Progenitor cell of endocrine pancreas (in vitro differentiated cells): ENCODE data around the gene PTCH1. TPM values are rescaled to one million over a fixed set of nuclear protein-coding genes. Genes with fewer than 3 reads are reported as not detected.

Source experiments
- DNase-seq: peaks from one replicate; pipeline ENCODE4 v3.0.0; 2021; ENCODE audit warnings: low spot score; ENCODE audit not compliant: unreplicated experiment
- H3K27ac Mint-ChIP-seq: 2 replicates; pipeline ENCODE4 v1.8.0; 2021; ENCODE audit warnings: mild to moderate bottlenecking, moderate library complexity, mixed read lengths
- H3K27me3 Mint-ChIP-seq: 2 replicates; pipeline ENCODE4 v1.8.0; 2021; ENCODE audit warnings: mixed read lengths
- H3K36me3 Mint-ChIP-seq: 2 replicates; pipeline ENCODE4 v1.8.0; 2022; ENCODE audit warnings: mixed read lengths; ENCODE audit not compliant: insufficient read depth
- H3K4me1 Mint-ChIP-seq: 2 replicates; pipeline ENCODE4 v1.8.0; 2021; ENCODE audit warnings: low read depth, mixed read lengths
- H3K4me3 Mint-ChIP-seq: 2 replicates; pipeline ENCODE4 v1.8.0; 2021; ENCODE audit warnings: low read depth, mild to moderate bottlenecking, moderate library complexity, mixed read lengths
- H3K9me3 Mint-ChIP-seq: 2 replicates; pipeline ENCODE4 v1.8.0; 2021; ENCODE audit warnings: low read depth, mixed read lengths
- total RNA-seq: library from RNA; stranded (reverse); gene quantifications from 2 replicates; pipeline ENCODE4 v1.2.1, GENCODE V29; 2021
- TF ChIP-seq, protein P1 (sequence below): fragments of 200-600 bp; sonication (generic); IDR thresholded peaks from one replicate; pipeline ENCODE4 v1.5.0; 2021; ENCODE audit warnings: antibody characterized with exemption, mild to moderate bottlenecking; ENCODE audit not compliant: unreplicated experiment

Gene PTCH1
- total RNA-seq, 1 donor from 2014 or later = 56.3 TPM

DNA sequence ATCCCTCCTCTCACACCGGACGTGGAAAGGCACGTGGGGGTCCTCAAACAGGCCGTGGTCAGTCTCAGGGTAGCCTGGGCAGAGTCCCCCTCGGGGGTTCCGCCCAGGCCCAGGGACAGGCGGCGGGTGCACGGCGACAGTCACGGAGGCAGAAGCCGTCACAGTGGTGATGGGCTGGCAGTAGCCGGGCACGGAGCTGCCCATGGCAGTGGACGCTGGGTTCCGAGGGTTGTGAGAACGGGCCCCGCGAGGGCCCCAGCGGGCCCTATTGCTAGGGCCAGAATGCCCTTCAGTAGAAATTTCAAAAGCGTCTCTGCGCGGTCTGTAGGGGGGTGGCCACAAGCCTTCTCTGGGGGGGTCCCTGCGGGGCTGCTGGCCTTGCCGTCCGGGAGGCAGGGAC is 69.8 kb downstream of the PTCH1 start:
- Mint-ChIP-seq H3K27ac (no peak overlapping the region), H3K4me1 (peaks cover 12% of the 10 kb centered on the region), H3K36me3 (peaks cover 25% of the 10 kb centered on the region), H3K9me3 (no peaks in the 10 kb centered on the region), H3K27me3 (no peaks in the 10 kb centered on the region), H3K4me3 (no peak overlapping the region)
- no peak for DNase-seq
- TF ChIP-seq, protein P1, sequence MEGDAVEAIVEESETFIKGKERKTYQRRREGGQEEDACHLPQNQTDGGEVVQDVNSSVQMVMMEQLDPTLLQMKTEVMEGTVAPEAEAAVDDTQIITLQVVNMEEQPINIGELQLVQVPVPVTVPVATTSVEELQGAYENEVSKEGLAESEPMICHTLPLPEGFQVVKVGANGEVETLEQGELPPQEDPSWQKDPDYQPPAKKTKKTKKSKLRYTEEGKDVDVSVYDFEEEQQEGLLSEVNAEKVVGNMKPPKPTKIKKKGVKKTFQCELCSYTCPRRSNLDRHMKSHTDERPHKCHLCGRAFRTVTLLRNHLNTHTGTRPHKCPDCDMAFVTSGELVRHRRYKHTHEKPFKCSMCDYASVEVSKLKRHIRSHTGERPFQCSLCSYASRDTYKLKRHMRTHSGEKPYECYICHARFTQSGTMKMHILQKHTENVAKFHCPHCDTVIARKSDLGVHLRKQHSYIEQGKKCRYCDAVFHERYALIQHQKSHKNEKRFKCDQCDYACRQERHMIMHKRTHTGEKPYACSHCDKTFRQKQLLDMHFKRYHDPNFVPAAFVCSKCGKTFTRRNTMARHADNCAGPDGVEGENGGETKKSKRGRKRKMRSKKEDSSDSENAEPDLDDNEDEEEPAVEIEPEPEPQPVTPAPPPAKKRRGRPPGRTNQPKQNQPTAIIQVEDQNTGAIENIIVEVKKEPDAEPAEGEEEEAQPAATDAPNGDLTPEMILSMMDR = no peak

DNA sequence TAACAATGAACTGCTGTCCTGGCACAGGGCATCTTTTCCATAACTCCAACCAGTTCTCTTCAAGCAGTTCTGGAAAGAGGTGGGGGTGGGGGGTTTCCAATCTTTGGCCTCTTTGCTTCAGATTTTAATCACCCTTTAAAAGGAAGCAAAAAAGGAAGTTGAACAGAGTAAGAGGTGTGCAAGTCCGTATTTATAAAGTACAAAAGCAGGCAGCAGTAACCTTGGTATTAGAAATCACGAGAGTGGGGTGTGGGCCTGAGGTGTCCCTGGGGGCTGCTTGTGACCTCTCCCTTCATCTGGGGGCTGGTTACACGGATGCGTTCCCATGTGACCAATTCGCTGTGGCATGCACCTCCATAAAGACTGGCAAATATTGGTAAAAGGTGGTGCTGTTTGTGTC is 70.5 kb downstream of the PTCH1 start:
- H3K27ac Mint-ChIP-seq = no peak overlapping the region
- peaks cover 12% of the 10 kb centered on the region for H3K4me1 Mint-ChIP-seq
- no peaks in the 10 kb centered on the region for H3K9me3 Mint-ChIP-seq
- peaks cover 24% of the 10 kb centered on the region for H3K36me3 Mint-ChIP-seq
- no peak overlapping the region for H3K4me3 Mint-ChIP-seq
- TF ChIP-seq, protein P1 = no peak
- no peak for DNase-seq
- H3K27me3 Mint-ChIP-seq = no peaks in the 10 kb centered on the region

DNA sequence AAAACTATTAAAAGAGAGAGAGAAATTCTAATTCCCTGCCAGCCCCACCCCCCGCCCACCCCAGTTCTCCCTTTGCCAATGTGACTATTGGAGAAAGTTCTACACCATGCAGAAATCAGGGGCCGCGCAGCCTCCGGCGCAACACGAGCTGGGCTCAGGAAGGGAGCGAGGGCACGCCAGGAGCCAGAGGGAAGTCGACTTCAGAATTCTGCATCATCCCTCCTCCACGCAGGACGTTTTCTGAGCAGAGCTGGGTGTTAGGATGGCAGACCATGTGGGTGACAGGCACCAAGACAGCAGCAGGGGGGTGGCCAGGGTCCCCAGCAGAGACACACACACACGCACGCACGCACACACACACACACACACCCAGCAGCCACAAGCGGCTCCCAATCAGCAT is 72.6 kb downstream of the PTCH1 start:
- TF ChIP-seq, protein P1 = no peak
- Mint-ChIP-seq H3K27me3 (no peaks in the 10 kb centered on the region), H3K4me1 (no peaks in the 10 kb centered on the region), H3K9me3 (no peaks in the 10 kb centered on the region), H3K4me3 (no peak overlapping the region), H3K36me3 (peaks cover 20% of the 10 kb centered on the region), H3K27ac (no peak overlapping the region)
- no peak for DNase-seq

DNA sequence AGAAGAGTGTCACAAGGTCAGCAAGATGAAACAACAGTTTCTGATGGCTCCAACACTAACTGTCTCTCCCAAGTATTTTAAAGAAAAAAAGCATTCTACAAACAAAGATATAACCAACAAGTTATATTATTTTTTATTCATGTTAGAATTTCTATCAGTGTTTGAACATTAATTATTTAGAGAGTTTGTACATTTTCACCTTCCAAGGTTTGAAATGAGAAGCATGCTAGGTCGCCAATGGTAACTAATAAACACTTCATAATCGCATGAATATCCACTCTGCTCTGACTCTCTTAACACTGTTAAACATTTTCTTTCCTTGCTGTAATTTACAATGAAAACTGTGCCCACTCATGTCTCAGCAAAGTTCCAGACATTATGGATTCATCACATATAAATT is 73.5 kb downstream of the PTCH1 start:
- Mint-ChIP-seq H3K36me3 (peaks cover 16% of the 10 kb centered on the region), H3K4me3 (no peak overlapping the region), H3K4me1 (no peaks in the 10 kb centered on the region), H3K27me3 (no peaks in the 10 kb centered on the region), H3K9me3 (no peaks in the 10 kb centered on the region), H3K27ac (no peak overlapping the region)
- DNase-seq = no peak
- TF ChIP-seq, protein P1 = no peak

DNA sequence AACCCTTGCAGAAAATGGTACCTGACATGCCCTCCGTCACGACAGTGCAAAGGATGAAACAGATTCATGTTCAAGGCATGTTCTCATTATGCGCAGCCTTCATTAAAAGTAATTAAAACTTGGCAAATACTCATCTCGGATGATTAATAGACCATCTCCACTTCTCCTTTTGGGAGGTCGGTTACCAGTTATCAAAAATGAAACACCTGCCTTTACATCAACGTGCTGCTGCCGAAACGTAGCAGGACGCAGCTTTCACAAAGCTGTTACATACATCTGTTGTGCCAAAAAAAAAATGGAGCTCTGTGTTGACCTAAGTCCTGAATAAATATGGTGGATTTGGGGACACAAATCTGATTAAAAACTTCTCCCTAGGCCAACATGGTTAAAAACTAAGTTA is 75.7 kb downstream of the PTCH1 start:
- no peaks in the 10 kb centered on the region for H3K27me3 Mint-ChIP-seq
- no peaks in the 10 kb centered on the region for H3K4me1 Mint-ChIP-seq
- DNase-seq = no peak
- H3K27ac Mint-ChIP-seq = no peak overlapping the region
- no peaks in the 10 kb centered on the region for H3K9me3 Mint-ChIP-seq
- TF ChIP-seq, protein P1 = no peak
- H3K36me3 Mint-ChIP-seq = peaks cover 9% of the 10 kb centered on the region
- H3K4me3 Mint-ChIP-seq = no peak overlapping the region
